ENCODE results near the gene RNF182. TPM values are rescaled to one million over a fixed set of nuclear protein-coding genes. Genes with fewer than 3 reads are reported as not detected.

RNF182 gene
- polyA plus RNA-seq, 2 of the 4 experiments (the other 2 are of a cell fraction) = 2.5 to 4.9 TPM

DNA sequence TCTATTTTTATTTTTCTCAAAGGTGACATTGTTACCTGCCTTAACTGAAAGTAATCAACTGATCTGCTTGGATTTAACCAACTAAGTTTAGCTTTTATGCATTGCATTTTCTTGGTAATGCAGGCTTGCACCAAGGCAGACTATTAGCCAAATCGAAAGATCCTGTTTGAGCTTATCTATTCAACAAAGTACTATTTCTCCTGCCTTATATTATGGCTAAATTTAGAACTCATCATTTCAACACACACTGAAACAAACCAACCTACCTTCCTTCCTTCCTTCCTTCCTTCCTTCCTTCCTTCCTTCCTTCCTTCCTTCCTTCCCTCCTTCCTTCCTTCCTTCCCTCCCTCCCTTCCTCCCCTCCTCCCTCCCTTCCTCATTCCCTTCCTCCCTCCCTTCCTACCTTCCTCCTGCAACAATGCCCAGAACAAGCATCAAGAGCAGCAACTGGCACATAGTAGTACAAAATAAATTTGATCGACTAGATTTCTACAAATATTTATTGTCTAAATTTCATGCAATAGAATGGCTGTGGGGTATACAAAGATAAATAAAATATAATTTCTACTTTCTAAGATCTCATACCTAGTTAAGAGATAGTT, 17.0 kb upstream of the RNF182 start:
- no peaks in the 10 kb centered on the region for H3K9me3 ChIP-seq
- CTCF ChIA-PET = interaction anchor here (0.8 to 13.3 kb wide), 13 partner anchors 16 to 1717 kb away, joined by 3 to 186 read pairs (median 5); no protein-coding TSS in a partner anchor
- WGBS (ENCODE audit: missing lambda C conversion rate) = 6% methylated on average over 2 of the region's 2 CpGs
- H3K27ac ChIP-seq = no peak overlapping the region
- DNase-seq (ENCODE audit: low read depth in 1 of 2, low spot score in 1 of 2) (no peak), FAIRE-seq (no peak), ATAC-seq (no peak)
- no peaks in the 10 kb centered on the region for H3K4me1 ChIP-seq
- POLR2A ChIA-PET = no interaction called here
- no peak overlapping the region for H3K4me2 ChIP-seq
- no peak for TF ChIP-seq HOXA7 (CRISPR knock-in tag; IDR thresholded peaks at IDR 0.05)
- H3K4me3 ChIP-seq = no peak overlapping the region

DNA sequence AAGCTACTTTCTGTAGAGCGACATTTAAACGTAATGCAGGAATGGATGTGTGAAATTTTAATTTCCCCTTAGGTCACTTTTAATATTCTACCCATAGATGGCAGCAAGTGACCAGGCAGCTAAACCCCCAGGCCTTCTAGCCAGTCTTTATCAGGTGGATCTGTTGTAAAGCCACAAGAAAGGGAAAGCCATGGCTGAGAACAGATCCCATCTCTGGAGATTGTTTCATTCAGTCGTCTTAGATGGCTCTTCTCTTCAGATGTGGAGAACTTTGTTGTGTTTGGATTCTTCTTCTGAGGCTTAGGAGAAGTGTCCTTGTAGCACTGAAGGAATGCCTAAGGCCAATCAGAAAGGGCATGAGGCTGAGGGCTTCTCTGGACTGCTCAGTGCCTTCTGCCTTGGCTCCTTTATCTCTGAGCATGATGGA, 15.8 kb upstream of the RNF182 start:
- POLR2A ChIA-PET = interaction anchor here (1.2 kb wide), 1 partner anchor 158 kb away, joined by 4 read pairs; no protein-coding TSS in a partner anchor

GRCh38 chr6:13910443-13910842, 14.3 kb upstream of the RNF182 start:
- no peak overlapping the region for H3K4me3 ChIP-seq
- no peak for FAIRE-seq
- ATAC-seq = no peak
- POLR2A ChIA-PET = no interaction called here
- TF ChIP-seq ATOH8 (CRISPR knock-in tag; IDR thresholded peaks at IDR 0.05; ENCODE audit: low read depth) (no peak), HEYL (CRISPR knock-in tag; IDR thresholded peaks at IDR 0.05) (no peak), KDM1A (IDR thresholded peaks at IDR 0.05; ENCODE audit: low read depth) (no peak), TP53 (CRISPR knock-in tag; IDR thresholded peaks at IDR 0.05) (no peak), CBX2 (IDR thresholded peaks at IDR 0.05; ENCODE audit: borderline replicate concordance, low read depth) (no peak), EHMT2 (IDR thresholded peaks at IDR 0.05; ENCODE audit: low read depth) (no peak), KDM5A (IDR thresholded peaks at IDR 0.05) (no peak), EHF (CRISPR knock-in tag; IDR thresholded peaks at IDR 0.05) (no peak), SMC3 (IDR thresholded peaks at IDR 0.05) (no peak), FOSL2 (IDR thresholded peaks at IDR 0.05) (no peak), FOSL2 (CRISPR knock-in tag; IDR thresholded peaks at IDR 0.05) (no peak), HDAC2 (IDR thresholded peaks at IDR 0.05) (no peak), HMGXB4 (CRISPR knock-in tag; IDR thresholded peaks at IDR 0.05; ENCODE audit: borderline replicate concordance) (no peak), RARB (CRISPR knock-in tag; IDR thresholded peaks at IDR 0.05) (no peak), ELK1 (IDR thresholded peaks at IDR 0.05; ENCODE audit: low read depth, low read length) (no peak), HES2 (IDR thresholded peaks at IDR 0.05) (no peak), FOXS1 (CRISPR knock-in tag; IDR thresholded peaks at IDR 0.05) (no peak), GATA3 (IDR thresholded peaks at IDR 0.05; ENCODE audit: borderline replicate concordance) (no peak)
- H3K9me3 ChIP-seq = no peaks in the 10 kb centered on the region
- peaks cover 6% of the 10 kb centered on the region; the same call in 1 of the 3 replicates for H3K4me1 ChIP-seq
- H3K27ac ChIP-seq = no peak overlapping the region
- H3K4me2 ChIP-seq = no peak overlapping the region
- CTCF ChIA-PET = interaction anchor here (0.6 to 13.3 kb wide), 14 partner anchors 9 to 1715 kb away, joined by 3 to 186 read pairs (median 10); no protein-coding TSS in a partner anchor
- 74% methylated on average over 2 of the region's 2 CpGs for WGBS (ENCODE audit: missing lambda C conversion rate)
- DNase-seq (ENCODE audit: low read depth in 1 of 2, low spot score in 1 of 2) = no peak

More for the DNA sequence above, 15.8 kb upstream of the RNF182 start:
- FAIRE-seq (no peak), DNase-seq (ENCODE audit: low read depth in 1 of 2, low spot score in 1 of 2) (peak; percentile 58 to 64), ATAC-seq (peak; percentile 80 to 83)
- Histone ChIP-seq H3K9me3 (no peaks in the 10 kb centered on the region), H3K27ac (no peak overlapping the region), H3K4me1 (peaks cover 6% of the 10 kb centered on the region; the same call in 1 of the 3 replicates), H3K4me3 (no peak overlapping the region), H3K4me2 (no peak overlapping the region)
- TF ChIP-seq RAD21 (conservative IDR thresholded peaks at IDR 0.05 in 1 of 2, IDR thresholded peaks at IDR 0.05 in 1 of 2) (peak; percentile 90), SMC3 (IDR thresholded peaks at IDR 0.05) (peak; percentile 76), HEYL (CRISPR knock-in tag; IDR thresholded peaks at IDR 0.05) (no peak)
- TF ChIP-seq, protein P1, sequence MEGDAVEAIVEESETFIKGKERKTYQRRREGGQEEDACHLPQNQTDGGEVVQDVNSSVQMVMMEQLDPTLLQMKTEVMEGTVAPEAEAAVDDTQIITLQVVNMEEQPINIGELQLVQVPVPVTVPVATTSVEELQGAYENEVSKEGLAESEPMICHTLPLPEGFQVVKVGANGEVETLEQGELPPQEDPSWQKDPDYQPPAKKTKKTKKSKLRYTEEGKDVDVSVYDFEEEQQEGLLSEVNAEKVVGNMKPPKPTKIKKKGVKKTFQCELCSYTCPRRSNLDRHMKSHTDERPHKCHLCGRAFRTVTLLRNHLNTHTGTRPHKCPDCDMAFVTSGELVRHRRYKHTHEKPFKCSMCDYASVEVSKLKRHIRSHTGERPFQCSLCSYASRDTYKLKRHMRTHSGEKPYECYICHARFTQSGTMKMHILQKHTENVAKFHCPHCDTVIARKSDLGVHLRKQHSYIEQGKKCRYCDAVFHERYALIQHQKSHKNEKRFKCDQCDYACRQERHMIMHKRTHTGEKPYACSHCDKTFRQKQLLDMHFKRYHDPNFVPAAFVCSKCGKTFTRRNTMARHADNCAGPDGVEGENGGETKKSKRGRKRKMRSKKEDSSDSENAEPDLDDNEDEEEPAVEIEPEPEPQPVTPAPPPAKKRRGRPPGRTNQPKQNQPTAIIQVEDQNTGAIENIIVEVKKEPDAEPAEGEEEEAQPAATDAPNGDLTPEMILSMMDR (IDR thresholded peaks at IDR 0.05) = peak; percentile 82
- CTCF ChIA-PET = interaction anchor here (0.6 to 13.3 kb wide), 39 partner anchors 8 to 1750 kb away, joined by 3 to 186 read pairs (median 4); no protein-coding TSS in a partner anchor
- WGBS (ENCODE audit: missing lambda C conversion rate) = 3% methylated on average over 3 of the region's 3 CpGs

Measured in A549 (cell line).